GM06990 (cell line): ENCODE measurements around the gene TSPAN4.

Experiments
- DNase-seq: peaks from one replicate; pipeline ENCODE4 v3.0.0-alpha.2; 2011; ENCODE audit not compliant: insufficient read length; ENCODE audit errors: extremely low read depth
- H3K27me3 ChIP-seq: replicated peaks from 2 replicates; pipeline ENCODE4 v1.6.0; 2011; ENCODE audit warnings: low read length; ENCODE audit not compliant: control insufficient read depth, insufficient read depth
- H3K36me3 ChIP-seq: 2 replicates; pipeline ENCODE4 v1.5.1; 2011; ENCODE audit warnings: low read length; ENCODE audit not compliant: control insufficient read depth, insufficient read depth
- H3K4me3 ChIP-seq: replicated peaks from 2 replicates; pipeline ENCODE4 v1.5.1; 2011; ENCODE audit warnings: low read depth, mild to moderate bottlenecking, control low read depth, low read length
- CTCF ChIP-seq: IDR thresholded peaks from 2 replicates; pipeline ENCODE4 v1.5.1; 2011; ENCODE audit warnings: low read length, control low read depth, mild to moderate bottlenecking, inconsistent platforms; ENCODE audit not compliant: insufficient read depth, poor library complexity, severe bottlenecking

Gene TSPAN4

GRCh38 chr11:884578-885070 lies 42.0 kb downstream of the TSPAN4 start:
- peaks cover 13% of the 10 kb centered on the region for H3K36me3 ChIP-seq
- TF ChIP-seq CTCF, result no peak
- H3K27me3 ChIP-seq, result no peaks in the 10 kb centered on the region
- no peak overlapping the region for H3K4me3 ChIP-seq
- DNase-seq, result no peak

GRCh38 chr11:886568-886967 lies 43.9 kb downstream of the TSPAN4 start:
- no peak overlapping the region for H3K4me3 ChIP-seq
- DNase-seq, result no peak
- peaks cover 10% of the 10 kb centered on the region for H3K36me3 ChIP-seq
- H3K27me3 ChIP-seq, result no peaks in the 10 kb centered on the region
- TF ChIP-seq CTCF, result no peak

- no peak overlapping the region for H3K4me3 ChIP-seq
- H3K36me3 ChIP-seq, result peaks cover 10% of the 10 kb centered on the region
- DNase-seq, result no peak
- TF ChIP-seq CTCF, result no peak
- no peaks in the 10 kb centered on the region for H3K27me3 ChIP-seq
Observed at GRCh38 chr11:887589-887988, 44.9 kb downstream of the TSPAN4 start.

DNA sequence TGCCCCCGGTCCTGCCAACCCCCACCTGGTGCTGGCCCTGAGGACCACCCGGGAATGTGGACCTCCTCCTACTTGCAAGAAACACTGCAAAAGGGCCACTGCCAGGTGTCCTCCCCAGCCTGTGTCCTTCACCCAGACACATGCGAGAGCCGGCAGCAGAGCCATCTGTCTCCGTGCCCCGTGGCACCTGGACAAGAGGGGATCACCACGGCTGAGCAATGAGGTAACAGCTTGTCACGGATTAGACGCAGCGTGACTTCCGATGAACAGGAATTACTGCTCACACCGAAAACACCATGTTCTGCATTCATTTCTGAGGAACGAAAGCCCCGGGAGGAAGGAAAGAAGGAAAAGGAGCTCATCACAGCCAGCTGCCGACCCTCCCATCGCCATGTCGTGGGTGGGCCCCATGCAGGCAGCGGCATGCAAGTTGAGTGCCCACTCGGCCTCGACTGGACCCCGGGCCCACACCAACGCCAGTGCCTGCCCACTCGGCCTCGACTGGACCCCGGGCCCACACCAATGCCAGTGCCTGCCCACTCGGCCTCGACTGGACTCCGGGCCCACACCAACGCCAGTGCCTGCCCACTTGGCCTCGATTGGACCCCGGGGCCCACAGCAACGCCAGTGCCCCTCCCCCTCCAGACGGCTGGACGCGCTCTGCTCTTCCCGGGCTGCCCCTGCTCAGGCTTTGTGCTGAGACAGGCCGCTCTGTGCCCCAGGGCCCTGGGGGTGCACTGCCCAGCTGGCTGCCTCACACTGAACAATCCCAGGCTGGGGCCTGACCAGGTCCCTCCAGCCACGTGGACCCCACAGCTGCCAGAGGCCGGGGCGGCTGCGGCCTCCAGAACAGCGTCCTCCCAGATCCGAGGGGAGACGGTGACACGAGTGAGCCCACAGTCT lies 45.9 kb downstream of the TSPAN4 start:
- Histone ChIP-seq H3K36me3 (peaks cover 10% of the 10 kb centered on the region), H3K4me3 (no peak overlapping the region), H3K27me3 (no peaks in the 10 kb centered on the region)
- TF ChIP-seq CTCF, result no peak
- DNase-seq, result no peak

GRCh38 chr11:889257-889656 lies 46.6 kb downstream of the TSPAN4 start:
- H3K4me3 ChIP-seq, result no peak overlapping the region
- H3K27me3 ChIP-seq, result no peaks in the 10 kb centered on the region
- DNase-seq, result no peak
- H3K36me3 ChIP-seq, result peaks cover 6% of the 10 kb centered on the region
- TF ChIP-seq CTCF, result no peak
